K562 (cell line): ENCODE data around the gene CSF1. TPM values are rescaled to one million over a fixed set of nuclear protein-coding genes. Genes with fewer than 3 reads are reported as not detected.
A peak's percentile ranks its signal among the peaks of the same experiment; 100 is the strongest.

Experiments
- ATAC-seq: fragments of 200-7000 bp; cut with Tn5 transposase; 3 replicates; pipeline ENCODE4 v1.9.1; 2020; ENCODE audit warnings: moderate library complexity
- BruUV-seq: library from RNA; stranded (reverse); fragments of 400-500 nt; replicated peaks from 2 replicates; lab custom pipeline; 2021; lab: Mats Ljungman, UMichigan
- CTCF ChIA-PET: fragments of 300-600 bp; formaldehyde crosslinking; extraction: SDS; loops from one replicate; lab custom pipeline; 2021; ENCODE audit warnings: low intra/inter-chr PET ratio; lab: Yijun Ruan, JAX
- POLR2A ChIA-PET: fragments of 300-600, 350-650 bp; sonication (Branson Sonifier 250); formaldehyde crosslinking; extraction: SDS; loops from one replicate; lab custom pipeline; 2021; ENCODE audit warnings: antibody characterized with exemption, inconsistent platforms; lab: Yijun Ruan, JAX
- DNase-seq, 4 experiments: peaks; one replicate each; pipeline versions ENCODE4 v3.0.0 to v3.0.0-alpha.2; 2011 to 2018; ENCODE audit warnings: low spot score in 3 of 4, mixed read lengths in 3 of 4; ENCODE audit errors: extremely low read depth in 1 of 4
- FAIRE-seq: peaks from 2 replicates; lab custom pipeline; 2011; peaks lifted over from hg19 to GRCh38; lab: Jason Lieb, UNC
- H2AFZ ChIP-seq: 2 replicates; pipeline ENCODE4 v1.6.0; 2011; ENCODE audit warnings: low read depth, low read length, control low read depth, inconsistent platforms
- H3K27ac ChIP-seq: fragments of 200-600 bp; 3 replicates; pipeline ENCODE4 v1.8.0; 2011; ENCODE audit warnings: low read depth, mild to moderate bottlenecking, control low read depth, inconsistent platforms, low read length, moderate library complexity, mixed read lengths; ENCODE audit errors: extremely low read depth
- H3K27me3 ChIP-seq, 2 experiments: fragments of 300-600 bp in 1 of 2; 2 replicates in 1 of 2; 3 replicates in 1 of 2; pipeline versions ENCODE4 v1.6.0 to v1.8.0; 2011; ENCODE audit warnings: inconsistent platforms in 2 of 2, low read length in 2 of 2, mild to moderate bottlenecking in 1 of 2, mixed read lengths in 1 of 2, moderate library complexity in 1 of 2; ENCODE audit not compliant: control insufficient read depth in 2 of 2, insufficient read depth in 2 of 2
- H3K36me3 ChIP-seq: fragments of 300-600 bp; 3 replicates; pipeline ENCODE4 v1.8.0; 2011; ENCODE audit warnings: mild to moderate bottlenecking, low read length, inconsistent platforms; ENCODE audit not compliant: control insufficient read depth, insufficient read depth
- H3K4me1 ChIP-seq, 2 experiments: fragments of 200-600 bp in 1 of 2; replicated peaks in 1 of 2; 2 replicates in 1 of 2; 3 replicates in 1 of 2; pipeline versions ENCODE4 v1.5.1 to v1.8.0; 2011; ENCODE audit warnings: inconsistent platforms in 2 of 2, low read length in 2 of 2, mild to moderate bottlenecking in 1 of 2, mixed read lengths in 1 of 2, moderate library complexity in 1 of 2; ENCODE audit not compliant: control insufficient read depth in 2 of 2, insufficient read depth in 2 of 2
- H3K4me2 ChIP-seq: 2 replicates; pipeline ENCODE4 v1.6.1; 2011; ENCODE audit warnings: low read length, control low read depth, inconsistent platforms, mixed read lengths; ENCODE audit not compliant: insufficient read depth
- H3K4me3 ChIP-seq: fragments of 200-600 bp; sonication (generic), shearing (Covaris generic); 2 replicates; pipeline ENCODE4 v1.5.1; 2016; ENCODE audit warnings: control low read depth, inconsistent platforms
- H3K79me2 ChIP-seq: fragments of 200-600 bp; 3 replicates; pipeline ENCODE4 v1.8.0; 2011; ENCODE audit warnings: low read length, inconsistent platforms; ENCODE audit not compliant: control insufficient read depth, insufficient read depth
- H3K9ac ChIP-seq, 2 experiments: 2 replicates each; pipeline versions ENCODE4 v1.6.0 to v1.6.1; 2011; ENCODE audit warnings: low read depth in 2 of 2, low read length in 2 of 2, control low read depth in 1 of 2, inconsistent platforms in 1 of 2, mild to moderate bottlenecking in 1 of 2, mixed read lengths in 1 of 2; ENCODE audit not compliant: insufficient read depth in 1 of 2
- H3K9me1 ChIP-seq: one replicate; pipeline ENCODE4 v1.6.0; 2011; ENCODE audit warnings: inconsistent platforms, mild to moderate bottlenecking, low read length, moderate library complexity; ENCODE audit not compliant: control insufficient read depth, insufficient read depth
- H3K9me3 ChIP-seq: replicated peaks from 2 replicates; pipeline ENCODE4 v1.5.1; 2011; ENCODE audit warnings: low read depth, low read length, inconsistent platforms; ENCODE audit not compliant: control insufficient read depth, insufficient read depth
- H4K20me1 ChIP-seq: replicated peaks from 2 replicates; pipeline ENCODE4 v1.6.1; 2011; ENCODE audit warnings: low read length, inconsistent platforms, mixed read lengths; ENCODE audit not compliant: control insufficient read depth, insufficient read depth
- CBFB ChIP-seq: sonication (generic); formaldehyde crosslinking; IDR thresholded peaks from 2 replicates; pipeline ENCODE4 v1.4.0; 2020; ENCODE audit warnings: mild to moderate bottlenecking, missing genetic modification reagents
- NR2C2 ChIP-seq, 2 experiments: fragments of 200-800 bp in 1 of 2; sonication (Bioruptor generic) in 1 of 2; sonication (generic) in 1 of 2; formaldehyde crosslinking in 1 of 2; IDR thresholded peaks; 2 replicates each; pipeline versions ENCODE4 v1.6.1 to v1.8.0; 2016 to 2022; ENCODE audit warnings: mild to moderate bottlenecking in 1 of 2, missing compliant biosample characterization in 1 of 2, missing genetic modification characterization in 1 of 2, missing genetic modification reagents in 1 of 2
- POLR2B ChIP-seq: fragments of 450-650 bp; IDR thresholded peaks from 2 replicates; pipeline ENCODE4 v1.6.1; 2018; ENCODE audit warnings: low read depth; ENCODE audit not compliant: partially characterized antibody
- ZNF146 ChIP-seq: IDR thresholded peaks from one replicate; pipeline ENCODE4 v1.6.1; 2018; ENCODE audit warnings: missing compliant biosample characterization; ENCODE audit not compliant: unreplicated experiment
- WGBS: fragments of 100-300 bp; shearing (Covaris generic); methylation state at CpG from one replicate; pipeline ENCODE4 v1.1.6; 2016; ENCODE audit warnings: low coverage, mixed read lengths; ENCODE audit not compliant: insufficient coverage; ENCODE audit errors: missing lambda C conversion rate; 5-methylcytosine and 5-hydroxymethylcytosine counted together
- in situ Hi-C: fragments of 300-500 bp; cut with MboI; formaldehyde crosslinking; loops from 4 replicates; pipeline ENCODE4 v1.15.0; 2018; ENCODE audit warnings: inconsistent platforms, mixed read lengths
- intact Hi-C: fragments of 100-400 bp; cut with micrococcal nuclease; formaldehyde crosslinking; loops from 2 replicates; pipeline ENCODE4 v1.14.2; 2022
- polyA plus RNA-seq, 8 experiments: library from polyadenylated mRNA; depleted of rRNA in 4 of 8; stranded (reverse) in 5 of 8; unstranded in 3 of 8; fragments of >200 nt; fragmentation: Nextera tagmentation in 2 of 8; fragmentation: Illumina TruSeq in 1 of 8; extraction: Ambion mirVana in 2 of 8; extraction: Trizol in 1 of 8; gene quantifications; 2 replicates each; pipeline versions ENCODE4 v1.2.1 to v1.2.3, GENCODE V29; 2011 to 2014; ENCODE audit warnings: inconsistent platforms in 1 of 8, missing spikeins in 1 of 8
- total RNA-seq, 7 experiments: library from RNA; depleted of rRNA in 6 of 7; stranded (reverse); fragments of >200 nt in 6 of 7; fragmentation: Illumina TruSeq in 2 of 7; extraction: Trizol in 2 of 7; gene quantifications; 2 replicates each; pipeline versions ENCODE4 v1.2.1 to v1.2.3, GENCODE V29; 2011 to 2021; ENCODE audit warnings: low replicate concordance in 1 of 7
- TF ChIP-seq, protein P1 (sequence below): fragments of 450-650 bp; IDR thresholded peaks from 2 replicates; pipeline ENCODE4 v1.6.1; 2018; ENCODE audit not compliant: partially characterized antibody

Gene CSF1
- total and polyA plus RNA-seq, 9 of the 15 experiments (the other 6 are each of a cell fraction or from before 2014, with no cell fraction given): 0.18 to 11.8 (median 2.8) TPM

DNA sequence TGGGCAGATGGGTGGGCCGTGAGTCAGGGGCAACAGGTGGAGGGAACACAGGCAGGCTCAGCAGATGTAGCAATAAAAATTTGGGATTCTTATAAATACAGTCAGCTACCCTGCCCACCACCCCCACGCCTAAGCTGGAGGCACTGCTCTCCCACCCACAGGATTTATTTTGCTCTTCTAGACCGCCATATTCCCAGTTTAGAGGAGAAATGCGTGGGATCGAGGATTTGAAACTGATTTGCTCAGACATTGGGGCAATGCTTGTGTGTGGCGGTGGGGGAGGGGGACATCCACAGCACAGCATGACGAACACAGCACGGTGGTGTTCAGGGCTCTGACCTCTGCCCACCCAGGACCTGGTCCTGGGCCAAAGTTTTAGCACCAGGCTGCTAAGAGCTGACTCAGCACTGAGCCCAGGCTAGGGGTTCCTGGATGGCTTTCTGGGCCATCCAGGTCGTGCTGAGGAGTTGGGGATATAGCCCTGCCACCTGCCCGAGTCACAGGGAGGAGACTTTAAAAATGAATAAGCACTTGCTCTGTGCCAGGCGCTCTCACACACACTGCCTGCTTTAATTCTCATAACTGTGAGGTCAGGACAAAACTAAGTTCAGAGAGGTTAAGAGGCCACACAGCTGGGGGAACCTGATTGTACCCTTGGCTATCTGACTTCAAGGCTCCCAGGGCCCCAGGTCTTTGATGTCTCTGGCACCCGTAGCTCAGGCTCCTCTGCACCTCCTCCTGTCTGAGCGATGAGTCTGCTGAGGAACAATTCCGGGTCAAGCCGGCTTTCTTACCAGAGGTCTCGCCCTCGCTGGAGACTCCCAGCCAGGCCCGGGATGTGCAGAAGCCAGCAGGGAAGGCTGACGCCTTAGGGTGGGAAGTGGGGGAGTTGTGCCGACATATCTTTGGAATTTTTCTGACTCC lies 29.4 kb upstream of the CSF1 start (continued):
- TF ChIP-seq CBFB (CRISPR knock-in tag) (no peak), POLR2B (no peak)

DNA sequence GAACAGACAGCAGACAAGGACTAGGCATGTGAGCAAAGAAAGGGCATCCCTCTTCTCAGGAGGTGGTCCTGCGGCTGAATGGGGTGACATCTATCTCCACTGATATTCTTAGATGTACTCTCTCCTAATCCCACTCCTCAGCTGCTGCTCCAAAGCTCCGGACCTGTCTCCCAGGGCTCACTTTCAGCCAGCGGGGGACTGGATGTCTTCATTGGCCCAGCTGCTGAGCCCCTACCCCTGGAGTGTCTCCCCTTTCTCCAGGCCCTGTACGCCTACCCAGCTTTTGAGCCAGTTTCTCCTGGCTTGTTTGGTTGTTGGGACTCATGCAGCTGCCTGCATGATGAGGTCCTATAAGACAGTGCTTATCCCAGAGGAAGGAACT lies 28.8 kb upstream of the CSF1 start:
- Histone ChIP-seq H3K9me1 (no peaks in the 10 kb centered on the region), H3K4me2 (no peak overlapping the region), H3K27me3 (no peaks in the 10 kb centered on the region), H3K27ac (no peak overlapping the region), H3K4me1 (peaks cover 29 to 37% of the 10 kb centered on the region in 2 experiments), H3K9ac (peak overlapping the region; percentile 5 to 21; a peak in 2 of 4 replicates), H3K9me3 (no peaks in the 10 kb centered on the region), H3K79me2 (no peaks in the 10 kb centered on the region), H3K4me3 (no peak overlapping the region), H3K36me3 (no peaks in the 10 kb centered on the region), H4K20me1 (no peaks in the 10 kb centered on the region), H2AFZ (peak overlapping the region; percentile 63)
- CTCF ChIA-PET: no interaction called here
- DNase-seq (no peak), ATAC-seq (no peak), FAIRE-seq (no peak)
- TF ChIP-seq ZNF146 (CRISPR knock-in tag) (no peak), NR2C2 (CRISPR knock-in tag; IDR thresholded peaks at IDR 0.05) (no peak), NR2C2 (tag; IDR thresholded peaks at IDR 0.05) (0 out of 2 replicates have a peak, but pooled peaks have one; percentile 14)
- TF ChIP-seq, protein P1, sequence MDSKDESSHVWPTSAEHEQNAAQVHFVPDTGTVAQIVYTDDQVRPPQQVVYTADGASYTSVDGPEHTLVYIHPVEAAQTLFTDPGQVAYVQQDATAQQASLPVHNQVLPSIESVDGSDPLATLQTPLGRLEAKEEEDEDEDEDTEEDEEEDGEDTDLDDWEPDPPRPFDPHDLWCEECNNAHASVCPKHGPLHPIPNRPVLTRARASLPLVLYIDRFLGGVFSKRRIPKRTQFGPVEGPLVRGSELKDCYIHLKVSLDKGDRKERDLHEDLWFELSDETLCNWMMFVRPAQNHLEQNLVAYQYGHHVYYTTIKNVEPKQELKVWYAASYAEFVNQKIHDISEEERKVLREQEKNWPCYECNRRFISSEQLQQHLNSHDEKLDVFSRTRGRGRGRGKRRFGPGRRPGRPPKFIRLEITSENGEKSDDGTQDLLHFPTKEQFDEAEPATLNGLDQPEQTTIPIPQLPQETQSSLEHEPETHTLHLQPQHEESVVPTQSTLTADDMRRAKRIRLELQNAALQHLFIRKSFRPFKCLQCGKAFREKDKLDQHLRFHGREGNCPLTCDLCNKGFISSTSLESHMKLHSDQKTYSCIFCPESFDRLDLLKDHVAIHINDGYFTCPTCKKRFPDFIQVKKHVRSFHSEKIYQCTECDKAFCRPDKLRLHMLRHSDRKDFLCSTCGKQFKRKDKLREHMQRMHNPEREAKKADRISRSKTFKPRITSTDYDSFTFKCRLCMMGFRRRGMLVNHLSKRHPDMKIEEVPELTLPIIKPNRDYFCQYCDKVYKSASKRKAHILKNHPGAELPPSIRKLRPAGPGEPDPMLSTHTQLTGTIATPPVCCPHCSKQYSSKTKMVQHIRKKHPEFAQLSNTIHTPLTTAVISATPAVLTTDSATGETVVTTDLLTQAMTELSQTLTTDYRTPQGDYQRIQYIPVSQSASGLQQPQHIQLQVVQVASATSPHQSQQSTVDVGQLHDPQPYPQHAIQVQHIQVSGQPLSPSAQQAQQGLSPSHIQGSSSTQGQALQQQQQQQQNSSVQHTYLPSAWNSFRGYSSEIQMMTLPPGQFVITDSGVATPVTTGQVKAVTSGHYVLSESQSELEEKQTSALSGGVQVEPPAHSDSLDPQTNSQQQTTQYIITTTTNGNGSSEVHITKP: peak; percentile 58
- intact Hi-C loops: no loop called here
- no TSS peak for BruUV-seq
- POLR2A ChIA-PET: interaction anchor here (1.3 kb wide), 1 partner anchor 13 kb away, joined by 4 read pairs; no protein-coding TSS in a partner anchor
- WGBS: 69% methylated on average over 4 of the region's 4 CpGs
- in situ Hi-C loops: no loop called here
